Ramos (cell line): ENCODE results near the gene SLC12A5.
"Not testable (repeated sequence)": the region's sequence is repeated elsewhere in the genome, so short reads cannot be mapped to it uniquely, and the experiment has no call there.

Experiments
- in situ Hi-C: fragments of 300-500 bp; cut with MboI; formaldehyde crosslinking; loops from one replicate; pipeline ENCODE4 v1.14.3; 2022; ENCODE audit warnings: low sequenced_read_pairs; ENCODE audit not compliant: unreplicated experiment

Gene SLC12A5

DNA sequence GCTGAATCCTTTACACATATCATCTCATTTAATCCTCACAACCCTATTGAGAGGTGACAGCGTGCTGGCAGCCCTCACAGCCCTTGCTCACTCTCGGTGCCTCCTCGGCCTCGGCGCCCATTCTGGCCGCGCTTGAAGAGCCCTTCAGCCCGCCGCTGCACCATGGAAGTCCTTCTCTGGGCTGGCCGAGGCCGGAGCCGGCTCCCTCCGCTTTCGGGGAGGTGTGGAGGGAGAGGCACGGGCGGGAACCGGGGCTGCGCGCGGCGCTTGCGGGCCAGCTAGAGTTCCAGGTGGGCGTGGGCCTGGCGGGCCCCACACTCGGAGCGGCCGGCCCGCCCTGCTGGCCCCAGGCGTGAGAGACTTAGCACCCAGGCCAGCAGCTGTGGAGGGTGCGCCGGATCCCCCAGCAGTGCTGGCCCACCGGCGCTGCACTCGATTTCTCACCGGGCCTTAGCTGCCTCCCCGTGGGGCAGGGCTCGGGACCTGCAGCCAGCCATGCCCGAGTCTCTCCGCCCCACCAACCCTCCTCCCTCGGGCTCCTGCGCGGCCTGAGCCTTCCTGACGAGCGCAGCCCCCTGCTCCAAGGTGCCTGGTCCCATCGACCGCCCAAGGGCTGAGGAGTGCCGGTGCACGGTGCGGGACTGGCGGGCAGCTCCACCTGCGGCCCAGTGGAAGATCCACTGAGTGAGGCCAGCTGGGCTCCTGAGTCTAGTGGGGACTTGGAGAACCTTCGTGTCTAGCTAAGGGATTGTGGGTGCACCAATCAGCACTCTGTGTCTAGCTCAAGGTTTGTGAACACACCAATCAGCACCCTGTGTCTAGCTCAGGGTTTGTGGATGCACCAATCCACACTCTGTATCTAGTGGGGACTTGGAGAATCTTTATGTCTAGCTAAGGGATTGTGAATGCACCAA is 62.9 kb downstream of the SLC12A5 start:
- in situ Hi-C loops, result not testable (repeated sequence)

DNA sequence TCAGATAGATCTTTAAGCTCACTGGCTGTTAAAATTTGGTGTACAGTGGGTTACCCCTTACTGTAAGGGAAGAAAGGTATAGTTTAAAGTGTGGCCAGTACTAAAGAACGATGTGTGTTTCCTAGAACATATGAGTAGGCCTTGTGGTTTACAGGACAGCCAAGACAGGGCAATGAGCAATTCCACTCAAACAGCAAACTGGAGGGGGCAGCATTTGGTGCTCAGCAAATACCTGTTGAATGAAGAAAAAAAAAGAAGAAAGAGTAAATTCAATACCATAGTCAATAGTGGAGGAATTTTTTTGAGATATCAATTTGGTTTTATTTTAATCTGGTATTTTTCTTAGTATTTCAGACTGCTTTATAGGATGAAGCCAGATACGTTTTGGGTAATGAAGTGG is 64.5 kb downstream of the SLC12A5 start:
- in situ Hi-C loops, result no loop called here

DNA sequence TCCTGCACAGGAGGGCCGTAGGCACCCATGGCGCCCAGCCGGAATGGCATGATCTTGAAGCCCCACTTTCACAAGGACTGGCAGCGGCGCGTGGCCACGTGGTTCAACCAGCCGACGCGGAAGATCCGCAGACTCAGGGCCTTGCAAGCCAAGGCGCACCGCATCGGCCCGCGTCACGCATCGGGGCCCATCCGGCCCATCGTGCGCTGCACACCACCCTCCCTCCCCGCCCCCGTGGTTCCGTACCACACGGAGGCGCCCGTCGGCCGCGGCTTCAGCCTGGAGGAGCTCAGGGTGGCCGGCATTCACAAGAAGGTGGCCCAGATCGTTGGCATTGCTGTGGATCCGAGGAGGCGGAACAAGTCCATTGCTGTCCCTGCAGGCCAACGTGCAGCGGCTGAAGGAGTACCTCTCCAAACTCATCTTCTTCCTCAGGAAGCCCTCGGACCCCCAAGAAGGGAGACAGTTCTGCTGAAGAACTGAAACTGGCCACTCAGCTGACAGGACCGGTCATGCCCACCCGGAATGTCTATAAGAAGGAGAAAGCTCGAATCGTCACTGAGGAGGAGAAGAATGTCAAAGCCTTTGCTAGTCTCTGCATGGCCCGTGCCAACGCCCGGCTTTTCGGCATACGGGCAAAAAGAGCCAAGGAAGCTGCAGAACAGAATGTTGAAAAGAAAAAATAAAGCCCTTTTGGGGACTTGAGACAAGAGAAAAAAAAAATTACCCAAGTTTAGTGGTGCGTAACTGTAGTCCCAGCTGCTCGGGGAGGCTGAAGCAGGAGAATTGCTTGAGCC is 70.7 kb downstream of the SLC12A5 start:
- in situ Hi-C loops, result no loop called here

DNA sequence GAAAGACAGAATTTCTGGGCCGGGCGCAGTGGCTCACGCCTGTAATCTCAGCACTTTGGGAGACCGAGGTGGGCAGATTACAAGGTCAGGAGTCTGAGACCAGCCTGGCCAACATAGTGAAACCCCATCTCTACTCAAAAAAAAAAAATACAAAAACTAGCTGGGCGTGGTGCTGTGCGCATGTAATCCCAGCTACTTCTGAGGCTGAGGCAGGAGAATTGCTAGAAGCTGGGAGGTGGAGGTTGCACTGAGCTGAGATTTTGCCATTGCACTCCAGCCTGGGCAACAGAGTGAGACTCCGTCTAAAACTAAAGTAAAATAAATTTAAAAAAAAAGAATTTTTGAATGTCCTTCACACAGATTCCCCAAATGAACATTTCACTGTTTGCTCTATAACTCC is 71.4 kb downstream of the SLC12A5 start:
- in situ Hi-C loops, result not testable (repeated sequence)

DNA sequence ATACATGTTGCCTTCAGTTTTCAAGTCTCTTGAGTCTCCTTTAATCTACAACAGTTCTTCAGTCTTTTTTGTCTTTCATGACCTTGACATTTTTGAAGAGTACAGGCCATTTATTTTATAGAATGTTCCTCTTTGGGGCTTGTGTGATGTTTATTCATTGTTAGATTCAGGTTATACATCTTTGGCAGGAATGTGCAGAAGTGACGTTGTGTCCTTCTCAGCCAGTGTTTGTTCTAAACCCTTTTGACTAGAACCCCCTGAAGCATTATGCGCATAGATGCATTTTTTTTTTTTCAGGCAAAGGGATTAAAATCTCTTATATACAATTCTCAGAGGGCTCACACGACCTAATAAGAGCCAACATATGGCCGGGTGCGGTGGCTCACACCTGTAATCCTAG is 72.0 kb downstream of the SLC12A5 start:
- in situ Hi-C loops, result no loop called here

DNA sequence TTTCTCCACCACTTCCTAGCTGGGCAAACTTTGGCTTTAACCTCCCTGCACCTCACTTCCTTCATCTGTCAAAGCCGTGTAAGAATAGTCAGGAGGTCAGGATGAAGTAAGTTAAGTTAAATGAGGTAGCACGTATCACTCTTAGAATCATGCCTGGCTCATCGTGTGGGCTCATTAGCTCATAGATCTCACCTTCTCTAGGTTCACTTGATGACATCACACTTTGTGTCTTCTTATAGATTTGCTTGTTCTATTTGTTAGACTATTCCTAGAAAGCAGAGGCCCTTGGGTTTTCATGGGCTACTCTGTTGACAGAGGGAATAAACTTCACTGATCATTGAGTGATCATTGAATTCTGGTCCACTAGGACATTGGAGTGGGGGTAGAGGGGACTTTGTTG is 72.9 kb downstream of the SLC12A5 start:
- in situ Hi-C loops, result no loop called here

DNA sequence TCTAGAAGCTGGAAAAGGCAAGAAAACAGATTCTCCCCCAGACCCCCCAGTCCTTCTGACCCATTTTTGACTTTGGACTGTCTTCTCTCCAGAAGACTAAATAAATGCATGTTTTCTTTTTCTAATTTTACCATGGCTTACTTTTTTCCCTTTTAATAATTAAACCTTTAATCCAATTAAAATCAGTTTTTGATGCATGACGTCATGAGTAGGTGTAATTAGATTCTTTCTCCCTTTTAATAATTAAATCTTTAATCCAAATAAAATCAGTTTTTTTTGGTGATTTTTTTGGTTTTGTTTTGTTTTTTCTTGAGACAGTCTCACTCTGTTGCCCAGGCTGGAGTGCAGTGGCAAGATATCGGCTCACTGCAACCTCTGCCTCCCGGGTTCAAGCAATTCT is 73.9 kb downstream of the SLC12A5 start:
- in situ Hi-C loops, result no loop called here

DNA sequence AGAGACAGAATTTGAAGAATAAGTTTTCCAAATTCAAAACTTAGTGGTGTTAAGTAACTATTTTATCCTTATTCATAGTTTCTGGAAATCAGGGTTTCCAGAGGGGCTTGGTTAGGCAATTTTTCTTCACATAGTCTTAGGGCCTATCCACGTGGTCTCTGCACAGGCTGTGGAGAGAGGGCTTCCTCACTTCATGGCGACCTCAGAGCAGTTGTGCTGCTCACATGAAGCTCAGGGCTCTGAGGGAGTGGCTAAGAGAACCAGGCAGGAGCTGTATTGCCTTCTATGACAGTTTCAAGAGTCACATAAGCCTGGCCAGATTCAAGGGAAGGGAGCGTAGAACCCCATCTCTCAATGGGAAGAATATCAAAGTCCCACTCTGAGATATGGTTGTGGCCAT is 75.2 kb downstream of the SLC12A5 start:
- in situ Hi-C loops, result no loop called here

DNA sequence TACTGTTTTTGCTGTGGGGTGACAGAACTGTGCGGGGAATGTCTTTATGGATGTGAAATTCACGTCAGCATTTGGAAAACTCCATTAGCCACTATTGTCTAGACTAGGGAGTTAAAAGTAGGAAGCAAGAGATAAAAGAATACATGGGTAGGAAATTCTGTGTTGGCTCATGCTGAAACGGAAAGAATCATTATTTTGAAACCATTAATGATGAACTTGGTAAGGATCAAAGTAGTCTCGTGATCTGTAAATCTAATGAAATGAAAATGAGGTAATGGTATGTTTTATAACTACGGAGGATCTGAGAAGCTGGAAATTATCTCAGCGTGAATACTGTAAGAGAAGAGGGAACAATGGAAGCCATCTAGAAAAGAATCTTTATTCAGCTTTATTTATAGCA is 78.0 kb downstream of the SLC12A5 start:
- in situ Hi-C loops, result no loop called here

DNA sequence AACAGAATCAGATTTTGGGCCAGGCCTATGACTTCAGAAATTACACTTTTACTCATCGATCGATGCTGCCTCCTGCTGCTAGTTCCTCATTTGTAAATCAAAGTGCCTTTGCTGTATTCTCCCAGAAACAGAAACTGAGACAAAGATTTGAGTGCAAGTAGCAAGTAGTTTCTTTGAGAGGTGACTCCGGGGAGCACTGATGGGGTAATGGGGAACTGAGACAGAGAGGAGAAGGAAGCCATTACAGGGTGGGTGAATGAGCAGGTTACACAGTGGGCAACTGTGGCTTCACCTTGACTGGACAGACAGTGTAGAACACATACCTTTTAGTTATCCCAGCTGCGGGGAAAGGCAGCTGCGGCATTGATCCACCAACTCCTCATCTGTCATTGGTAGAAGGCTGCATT is 79.4 kb downstream of the SLC12A5 start:
- in situ Hi-C loops, result no loop called here

DNA sequence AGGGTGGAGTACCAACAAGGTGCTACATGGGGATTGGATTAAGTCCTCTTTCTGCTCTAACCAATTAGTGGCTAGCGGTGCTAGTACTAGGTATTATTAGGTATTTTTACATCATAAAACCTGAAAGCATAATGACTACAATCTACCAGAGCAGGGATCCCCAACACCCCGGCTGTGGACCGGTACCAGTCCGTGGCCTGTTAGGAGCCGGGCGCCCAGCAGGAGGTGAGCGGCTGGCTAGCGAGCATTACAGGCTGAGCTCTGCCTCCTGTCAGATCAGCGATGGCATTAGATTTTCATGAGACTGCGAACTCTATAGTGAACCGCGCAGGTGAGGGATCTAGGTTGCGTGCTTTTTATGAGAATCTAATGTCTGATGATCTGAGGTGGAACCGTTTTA is 80.0 kb downstream of the SLC12A5 start:
- in situ Hi-C loops, result no loop called here
